K562 (cell line): Measurements from ENCODE around the gene TENM4. TPM values are rescaled to one million over a fixed set of nuclear protein-coding genes. Genes with fewer than 3 reads are reported as not detected.

Experiments
- ATAC-seq: fragments of 200-7000 bp; cut with Tn5 transposase; 3 replicates; pipeline ENCODE4 v1.9.1; 2020; ENCODE audit warnings: moderate library complexity
- BruUV-seq: library from RNA; stranded (reverse); fragments of 400-500 nt; replicated peaks from 2 replicates; lab custom pipeline; 2021; lab: Mats Ljungman, UMichigan
- CTCF ChIA-PET: fragments of 300-600 bp; formaldehyde crosslinking; extraction: SDS; loops from one replicate; lab custom pipeline; 2021; ENCODE audit warnings: low intra/inter-chr PET ratio; lab: Yijun Ruan, JAX
- POLR2A ChIA-PET: fragments of 300-600, 350-650 bp; sonication (Branson Sonifier 250); formaldehyde crosslinking; extraction: SDS; loops from one replicate; lab custom pipeline; 2021; ENCODE audit warnings: antibody characterized with exemption, inconsistent platforms; lab: Yijun Ruan, JAX
- DNase-seq, 4 experiments: peaks; one replicate each; pipeline versions ENCODE4 v3.0.0 to v3.0.0-alpha.2; 2011 to 2018; ENCODE audit warnings: low spot score in 3 of 4, mixed read lengths in 3 of 4; ENCODE audit errors: extremely low read depth in 1 of 4
- FAIRE-seq: peaks from 2 replicates; lab custom pipeline; 2011; peaks lifted over from hg19 to GRCh38; lab: Jason Lieb, UNC
- H2AFZ ChIP-seq: 2 replicates; pipeline ENCODE4 v1.6.0; 2011; ENCODE audit warnings: low read depth, low read length, control low read depth, inconsistent platforms
- H3K27ac ChIP-seq: fragments of 200-600 bp; 3 replicates; pipeline ENCODE4 v1.8.0; 2011; ENCODE audit warnings: low read depth, mild to moderate bottlenecking, control low read depth, inconsistent platforms, low read length, moderate library complexity, mixed read lengths; ENCODE audit errors: extremely low read depth
- H3K27me3 ChIP-seq, 2 experiments: fragments of 300-600 bp in 1 of 2; 2 replicates in 1 of 2; 3 replicates in 1 of 2; pipeline versions ENCODE4 v1.6.0 to v1.8.0; 2011; ENCODE audit warnings: inconsistent platforms in 2 of 2, low read length in 2 of 2, mild to moderate bottlenecking in 1 of 2, mixed read lengths in 1 of 2, moderate library complexity in 1 of 2; ENCODE audit not compliant: control insufficient read depth in 2 of 2, insufficient read depth in 2 of 2
- H3K36me3 ChIP-seq: fragments of 300-600 bp; 3 replicates; pipeline ENCODE4 v1.8.0; 2011; ENCODE audit warnings: mild to moderate bottlenecking, low read length, inconsistent platforms; ENCODE audit not compliant: control insufficient read depth, insufficient read depth
- H3K4me1 ChIP-seq, 2 experiments: fragments of 200-600 bp in 1 of 2; replicated peaks in 1 of 2; 2 replicates in 1 of 2; 3 replicates in 1 of 2; pipeline versions ENCODE4 v1.5.1 to v1.8.0; 2011; ENCODE audit warnings: inconsistent platforms in 2 of 2, low read length in 2 of 2, mild to moderate bottlenecking in 1 of 2, mixed read lengths in 1 of 2, moderate library complexity in 1 of 2; ENCODE audit not compliant: control insufficient read depth in 2 of 2, insufficient read depth in 2 of 2
- H3K4me2 ChIP-seq: 2 replicates; pipeline ENCODE4 v1.6.1; 2011; ENCODE audit warnings: low read length, control low read depth, inconsistent platforms, mixed read lengths; ENCODE audit not compliant: insufficient read depth
- H3K4me3 ChIP-seq: fragments of 200-600 bp; sonication (generic), shearing (Covaris generic); 2 replicates; pipeline ENCODE4 v1.5.1; 2016; ENCODE audit warnings: control low read depth, inconsistent platforms
- H3K79me2 ChIP-seq: fragments of 200-600 bp; 3 replicates; pipeline ENCODE4 v1.8.0; 2011; ENCODE audit warnings: low read length, inconsistent platforms; ENCODE audit not compliant: control insufficient read depth, insufficient read depth
- H3K9ac ChIP-seq, 2 experiments: 2 replicates each; pipeline versions ENCODE4 v1.6.0 to v1.6.1; 2011; ENCODE audit warnings: low read depth in 2 of 2, low read length in 2 of 2, control low read depth in 1 of 2, inconsistent platforms in 1 of 2, mild to moderate bottlenecking in 1 of 2, mixed read lengths in 1 of 2; ENCODE audit not compliant: insufficient read depth in 1 of 2
- H3K9me1 ChIP-seq: one replicate; pipeline ENCODE4 v1.6.0; 2011; ENCODE audit warnings: inconsistent platforms, mild to moderate bottlenecking, low read length, moderate library complexity; ENCODE audit not compliant: control insufficient read depth, insufficient read depth
- H3K9me3 ChIP-seq: replicated peaks from 2 replicates; pipeline ENCODE4 v1.5.1; 2011; ENCODE audit warnings: low read depth, low read length, inconsistent platforms; ENCODE audit not compliant: control insufficient read depth, insufficient read depth
- H4K20me1 ChIP-seq: replicated peaks from 2 replicates; pipeline ENCODE4 v1.6.1; 2011; ENCODE audit warnings: low read length, inconsistent platforms, mixed read lengths; ENCODE audit not compliant: control insufficient read depth, insufficient read depth
- NR2C2 ChIP-seq, 2 experiments: fragments of 200-800 bp in 1 of 2; sonication (Bioruptor generic) in 1 of 2; sonication (generic) in 1 of 2; formaldehyde crosslinking in 1 of 2; IDR thresholded peaks; 2 replicates each; pipeline versions ENCODE4 v1.6.1 to v1.8.0; 2016 to 2022; ENCODE audit warnings: mild to moderate bottlenecking in 1 of 2, missing compliant biosample characterization in 1 of 2, missing genetic modification characterization in 1 of 2, missing genetic modification reagents in 1 of 2
- ZBED1 ChIP-seq: IDR thresholded peaks from 2 replicates; pipeline ENCODE4 v1.6.1; 2014
- WGBS: fragments of 100-300 bp; shearing (Covaris generic); methylation state at CpG from one replicate; pipeline ENCODE4 v1.1.6; 2016; ENCODE audit warnings: low coverage, mixed read lengths; ENCODE audit not compliant: insufficient coverage; ENCODE audit errors: missing lambda C conversion rate; 5-methylcytosine and 5-hydroxymethylcytosine counted together
- in situ Hi-C: fragments of 300-500 bp; cut with MboI; formaldehyde crosslinking; loops from 4 replicates; pipeline ENCODE4 v1.15.0; 2018; ENCODE audit warnings: inconsistent platforms, mixed read lengths
- intact Hi-C: fragments of 100-400 bp; cut with micrococcal nuclease; formaldehyde crosslinking; loops from 2 replicates; pipeline ENCODE4 v1.14.2; 2022
- polyA plus RNA-seq, 8 experiments: library from polyadenylated mRNA; depleted of rRNA in 4 of 8; stranded (reverse) in 5 of 8; unstranded in 3 of 8; fragments of >200 nt; fragmentation: Nextera tagmentation in 2 of 8; fragmentation: Illumina TruSeq in 1 of 8; extraction: Ambion mirVana in 2 of 8; extraction: Trizol in 1 of 8; gene quantifications; 2 replicates each; pipeline versions ENCODE4 v1.2.1 to v1.2.3, GENCODE V29; 2011 to 2014; ENCODE audit warnings: inconsistent platforms in 1 of 8, missing spikeins in 1 of 8
- total RNA-seq, 7 experiments: library from RNA; depleted of rRNA in 6 of 7; stranded (reverse); fragments of >200 nt in 6 of 7; fragmentation: Illumina TruSeq in 2 of 7; extraction: Trizol in 2 of 7; gene quantifications; 2 replicates each; pipeline versions ENCODE4 v1.2.1 to v1.2.3, GENCODE V29; 2011 to 2021; ENCODE audit warnings: low replicate concordance in 1 of 7

The TENM4 gene
- total and polyA plus RNA-seq, 9 of the 15 experiments (the other 6 are each of a cell fraction or from before 2014, with no cell fraction given), result 0.16 TPM; not detected in 8

GRCh38 chr11:78949976-78950690 lies 490.7 kb downstream of the TENM4 start:
- ATAC-seq, result no peak
- no peak overlapping the region for H3K4me2 ChIP-seq
- BruUV-seq, result no TSS peak
- H3K9me1 ChIP-seq, result no peaks in the 10 kb centered on the region
- no peaks in the 10 kb centered on the region for H3K79me2 ChIP-seq
- 4% methylated on average over 4 of the region's 6 CpGs for WGBS
- CTCF ChIA-PET, result no interaction called here
- peaks cover 0 to 6% of the 10 kb centered on the region in 2 experiments; a peak in 2 of 5 replicates for H3K27me3 ChIP-seq
- no peak for DNase-seq
- H3K9me3 ChIP-seq, result no peaks in the 10 kb centered on the region
- H3K9ac ChIP-seq, result no peak overlapping the region
- no peak for FAIRE-seq
- no peak overlapping the region for H3K27ac ChIP-seq
- no peak for TF ChIP-seq ZBED1
- no peak for TF ChIP-seq NR2C2 (CRISPR knock-in tag; IDR thresholded peaks at IDR 0.05)
- TF ChIP-seq NR2C2 (tag; IDR thresholded peaks at IDR 0.05), result no peak
- TF ChIP-seq, all 486 proteins: peak for 0
- Histone ChIP-seq H3K4me3 (no peak overlapping the region), H2AFZ (no peak overlapping the region), H3K4me1 (no peaks in the 10 kb centered on the region), H3K36me3 (no peaks in the 10 kb centered on the region), H4K20me1 (0 out of 2 replicates have a peak, but pooled peaks cover 2% of the 10 kb centered on the region)
- intact Hi-C loops (no loop called here), in situ Hi-C loops (no loop called here)
- POLR2A ChIA-PET, result no interaction called here
